ENCODE results near the gene C1QA.

C1QA gene

GRCh38 chr1:22636353-22636752 is at the start of gene C1QA:
C1QA (plus strand) TSS chr1:22636628; CDS start chr1:22637617, 989 bp downstream.
- no peak for DNase-seq

- no peak for DNase-seq
Observed at GRCh38 chr1:22587247-22587646, 49.2 kb upstream of the C1QA start.

- no peak for DNase-seq
Observed at GRCh38 chr1:22588899-22589422, 47.5 kb upstream of the C1QA start.

- no peak for DNase-seq
Observed at GRCh38 chr1:22591576-22591975, 44.9 kb upstream of the C1QA start.

- no peak for DNase-seq
Observed at GRCh38 chr1:22592051-22592450, 44.4 kb upstream of the C1QA start.

GRCh38 chr1:22592919-22593790 is 43.3 kb upstream of the C1QA start:
- no peak for DNase-seq

- DNase-seq: no peak
Observed at GRCh38 chr1:22594396-22594795, 42.0 kb upstream of the C1QA start.

- DNase-seq: no peak
Observed at GRCh38 chr1:22595108-22595507, 41.3 kb upstream of the C1QA start.

- no peak for DNase-seq
Observed at GRCh38 chr1:22597301-22597965, 39.0 kb upstream of the C1QA start.

GRCh38 chr1:22597996-22598395 is 38.4 kb upstream of the C1QA start:
- DNase-seq: no peak

GRCh38 chr1:22598736-22599135 is 37.7 kb upstream of the C1QA start:
- no peak for DNase-seq

GRCh38 chr1:22600071-22600816 is 36.2 kb upstream of the C1QA start:
- DNase-seq: no peak

GRCh38 chr1:22600817-22601605 is 35.4 kb upstream of the C1QA start:
- no peak for DNase-seq

- no peak for DNase-seq
Observed at GRCh38 chr1:22601610-22602009, 34.8 kb upstream of the C1QA start.

- no peak for DNase-seq
Observed at GRCh38 chr1:22602060-22602740, 34.2 kb upstream of the C1QA start.

- DNase-seq: no peak
Observed at GRCh38 chr1:22606161-22606560, 30.3 kb upstream of the C1QA start.

- DNase-seq: no peak
Observed at GRCh38 chr1:22607154-22607553, 29.3 kb upstream of the C1QA start.

- DNase-seq: no peak
Observed at GRCh38 chr1:22608361-22608760, 28.1 kb upstream of the C1QA start.

GRCh38 chr1:22609291-22609690 is 27.1 kb upstream of the C1QA start:
- DNase-seq: no peak

GRCh38 chr1:22611530-22611947 is 24.9 kb upstream of the C1QA start:
- DNase-seq: no peak

- DNase-seq: no peak
Observed at GRCh38 chr1:22612671-22613571, 23.5 kb upstream of the C1QA start.
